ENCODE data around the gene DPYSL4.

DPYSL4 gene

GRCh38 chr10:132241086-132241485 is 54.3 kb downstream of the DPYSL4 start:
- no peak for DNase-seq (ENCODE audit: low read depth in 3 of 3)

- DNase-seq (ENCODE audit: low read depth in 3 of 3) = no peak
These were observed 54.7 kb downstream of the DPYSL4 start for GRCh38 chr10:132241496-132241895.

GRCh38 chr10:132242103-132242840 is 55.5 kb downstream of the DPYSL4 start:
- DNase-seq (ENCODE audit: low read depth in 3 of 3) = no peak

GRCh38 chr10:132243141-132243540 is 56.4 kb downstream of the DPYSL4 start:
- no peak for DNase-seq (ENCODE audit: low read depth in 3 of 3)

- DNase-seq (ENCODE audit: low read depth in 3 of 3) = no peak
These were observed 56.9 kb downstream of the DPYSL4 start for GRCh38 chr10:132243626-132244025.

- DNase-seq (ENCODE audit: low read depth in 3 of 3) = no peak
These were observed 58.3 kb downstream of the DPYSL4 start for GRCh38 chr10:132245056-132245455.

- DNase-seq (ENCODE audit: low read depth in 3 of 3) = no peak
These were observed 59.5 kb downstream of the DPYSL4 start for GRCh38 chr10:132246296-132246695.

- no peak for DNase-seq (ENCODE audit: low read depth in 3 of 3)
These were observed 61.2 kb downstream of the DPYSL4 start for GRCh38 chr10:132247943-132248342.

GRCh38 chr10:132248455-132249225 is 61.9 kb downstream of the DPYSL4 start:
- peak in 2 of 3 experiments; percentile 60 to 68 for DNase-seq (ENCODE audit: low read depth in 3 of 3)

GRCh38 chr10:132249226-132249724 is 62.5 kb downstream of the DPYSL4 start:
- no peak for DNase-seq (ENCODE audit: low read depth in 3 of 3)

- no peak for DNase-seq (ENCODE audit: low read depth in 3 of 3)
These were observed 63.2 kb downstream of the DPYSL4 start for GRCh38 chr10:132249824-132250375.

GRCh38 chr10:132250481-132251475 is 64.0 kb downstream of the DPYSL4 start:
- no peak for DNase-seq (ENCODE audit: low read depth in 3 of 3)

GRCh38 chr10:132251928-132252327 is 65.2 kb downstream of the DPYSL4 start:
- DNase-seq (ENCODE audit: low read depth in 3 of 3) = no peak

GRCh38 chr10:132252412-132252811 is 65.7 kb downstream of the DPYSL4 start:
- DNase-seq (ENCODE audit: low read depth in 3 of 3) = no peak

- no peak for DNase-seq (ENCODE audit: low read depth in 3 of 3)
These were observed 66.4 kb downstream of the DPYSL4 start for GRCh38 chr10:132253092-132253687.

- DNase-seq (ENCODE audit: low read depth in 3 of 3) = no peak
These were observed 68.1 kb downstream of the DPYSL4 start for GRCh38 chr10:132254841-132255240.

Measured in stimulated activated CD4-positive, alpha-beta T cell treated with anti-CD3 and anti-CD28 coated beads, TNF-alpha, amount 100 ng/mL, for 24 hours (primary cell).